ENCODE results near the gene JMY.

JMY gene

DNA sequence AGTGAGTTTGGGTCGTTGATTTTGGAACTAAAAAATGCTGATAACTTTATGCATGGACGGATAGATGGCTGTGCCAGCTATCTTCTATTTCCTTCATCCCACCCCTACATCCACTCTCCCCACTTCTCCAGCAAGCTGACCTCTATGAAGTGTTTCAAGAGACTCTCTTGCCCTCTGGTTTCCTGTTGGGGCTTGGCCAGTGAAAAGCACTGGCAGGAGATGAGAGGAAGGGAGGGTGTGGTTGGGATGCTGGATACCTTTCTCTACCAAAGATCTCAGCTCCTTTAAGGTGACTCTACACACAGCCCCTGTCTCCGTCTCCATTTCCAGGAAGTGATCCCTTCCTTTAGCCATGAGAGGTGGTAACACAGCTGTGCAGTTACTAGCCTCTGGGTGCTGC is 30.0 kb upstream of the JMY start:
- no peaks in the 10 kb centered on the region for H3K4me1 ChIP-seq (ENCODE audit: low read length)
- no peak overlapping the region for H3K4me2 ChIP-seq (ENCODE audit: low read depth, low read length)
- no peak for DNase-seq
- H4K20me1 ChIP-seq (ENCODE audit: insufficient read depth, low read length): no peaks in the 10 kb centered on the region
- H3K4me3 ChIP-seq (ENCODE audit: low read length): no peak overlapping the region
- no peaks in the 10 kb centered on the region for H3K27me3 ChIP-seq (replicated peaks; ENCODE audit: insufficient read depth, low read length)
- no peaks in the 10 kb centered on the region for H3K9me3 ChIP-seq (replicated peaks; ENCODE audit: insufficient read depth, low read length)
- no peaks in the 10 kb centered on the region for H3K79me2 ChIP-seq (ENCODE audit: low read length)
- H3K9ac ChIP-seq (ENCODE audit: low read length): no peak overlapping the region
- H3K9me2 ChIP-seq (replicated peaks; ENCODE audit: insufficient read depth, low read length): no peaks in the 10 kb centered on the region
- no peak overlapping the region for H3K27ac ChIP-seq (ENCODE audit: low read length)
- TF ChIP-seq EZH2 (optimal IDR thresholded peaks at IDR 0.05; ENCODE audit: low read depth, low read length) (no peak), EZH2phosphoT487 (IDR thresholded peaks at IDR 0.05; ENCODE audit: low read length) (no peak)
- TF ChIP-seq, protein P1, sequence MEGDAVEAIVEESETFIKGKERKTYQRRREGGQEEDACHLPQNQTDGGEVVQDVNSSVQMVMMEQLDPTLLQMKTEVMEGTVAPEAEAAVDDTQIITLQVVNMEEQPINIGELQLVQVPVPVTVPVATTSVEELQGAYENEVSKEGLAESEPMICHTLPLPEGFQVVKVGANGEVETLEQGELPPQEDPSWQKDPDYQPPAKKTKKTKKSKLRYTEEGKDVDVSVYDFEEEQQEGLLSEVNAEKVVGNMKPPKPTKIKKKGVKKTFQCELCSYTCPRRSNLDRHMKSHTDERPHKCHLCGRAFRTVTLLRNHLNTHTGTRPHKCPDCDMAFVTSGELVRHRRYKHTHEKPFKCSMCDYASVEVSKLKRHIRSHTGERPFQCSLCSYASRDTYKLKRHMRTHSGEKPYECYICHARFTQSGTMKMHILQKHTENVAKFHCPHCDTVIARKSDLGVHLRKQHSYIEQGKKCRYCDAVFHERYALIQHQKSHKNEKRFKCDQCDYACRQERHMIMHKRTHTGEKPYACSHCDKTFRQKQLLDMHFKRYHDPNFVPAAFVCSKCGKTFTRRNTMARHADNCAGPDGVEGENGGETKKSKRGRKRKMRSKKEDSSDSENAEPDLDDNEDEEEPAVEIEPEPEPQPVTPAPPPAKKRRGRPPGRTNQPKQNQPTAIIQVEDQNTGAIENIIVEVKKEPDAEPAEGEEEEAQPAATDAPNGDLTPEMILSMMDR (IDR thresholded peaks at IDR 0.05; ENCODE audit: low read length): no peak
- no peak overlapping the region for H2AFZ ChIP-seq (ENCODE audit: low read length)
- H3F3A ChIP-seq (ENCODE audit: insufficient read depth, low read length): no peaks in the 10 kb centered on the region
- H3K36me3 ChIP-seq (replicated peaks; ENCODE audit: insufficient read depth, low read length): no peaks in the 10 kb centered on the region

DNA sequence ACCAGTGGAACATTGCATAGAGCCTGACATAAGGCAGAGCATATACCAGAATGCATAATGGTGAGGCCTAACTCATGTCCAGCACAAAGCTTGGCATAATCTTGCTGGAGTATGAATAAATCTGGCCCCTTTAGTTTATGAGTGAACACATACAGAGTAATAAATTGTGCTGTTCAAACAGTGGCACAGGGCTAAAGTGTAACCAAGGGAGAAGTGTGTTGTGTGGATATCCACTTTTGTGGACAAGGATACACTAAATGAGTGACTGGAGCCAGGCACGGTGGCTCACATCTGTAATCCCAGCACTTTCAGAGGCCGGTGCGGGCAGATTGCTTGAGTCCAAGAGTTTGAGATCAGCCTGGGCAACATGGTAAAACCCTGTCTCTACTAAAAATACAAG is 29.4 kb upstream of the JMY start:
- no peak overlapping the region for H2AFZ ChIP-seq (ENCODE audit: low read length)
- DNase-seq: no peak
- no peak overlapping the region for H3K4me2 ChIP-seq (ENCODE audit: low read depth, low read length)
- H3K9me2 ChIP-seq (replicated peaks; ENCODE audit: insufficient read depth, low read length): no peaks in the 10 kb centered on the region
- no peaks in the 10 kb centered on the region for H4K20me1 ChIP-seq (ENCODE audit: insufficient read depth, low read length)
- no peaks in the 10 kb centered on the region for H3K9me3 ChIP-seq (replicated peaks; ENCODE audit: insufficient read depth, low read length)
- no peak for TF ChIP-seq EZH2 (optimal IDR thresholded peaks at IDR 0.05; ENCODE audit: low read depth, low read length)
- no peak for TF ChIP-seq EZH2phosphoT487 (IDR thresholded peaks at IDR 0.05; ENCODE audit: low read length)
- TF ChIP-seq, protein P1 (IDR thresholded peaks at IDR 0.05; ENCODE audit: low read length): no peak
- H3K9ac ChIP-seq (ENCODE audit: low read length): no peak overlapping the region
- H3F3A ChIP-seq (ENCODE audit: insufficient read depth, low read length): no peaks in the 10 kb centered on the region
- H3K27ac ChIP-seq (ENCODE audit: low read length): no peak overlapping the region
- H3K79me2 ChIP-seq (ENCODE audit: low read length): no peaks in the 10 kb centered on the region
- H3K4me1 ChIP-seq (ENCODE audit: low read length): no peaks in the 10 kb centered on the region
- H3K4me3 ChIP-seq (ENCODE audit: low read length): no peak overlapping the region
- H3K36me3 ChIP-seq (replicated peaks; ENCODE audit: insufficient read depth, low read length): no peaks in the 10 kb centered on the region
- H3K27me3 ChIP-seq (replicated peaks; ENCODE audit: insufficient read depth, low read length): no peaks in the 10 kb centered on the region

DNA sequence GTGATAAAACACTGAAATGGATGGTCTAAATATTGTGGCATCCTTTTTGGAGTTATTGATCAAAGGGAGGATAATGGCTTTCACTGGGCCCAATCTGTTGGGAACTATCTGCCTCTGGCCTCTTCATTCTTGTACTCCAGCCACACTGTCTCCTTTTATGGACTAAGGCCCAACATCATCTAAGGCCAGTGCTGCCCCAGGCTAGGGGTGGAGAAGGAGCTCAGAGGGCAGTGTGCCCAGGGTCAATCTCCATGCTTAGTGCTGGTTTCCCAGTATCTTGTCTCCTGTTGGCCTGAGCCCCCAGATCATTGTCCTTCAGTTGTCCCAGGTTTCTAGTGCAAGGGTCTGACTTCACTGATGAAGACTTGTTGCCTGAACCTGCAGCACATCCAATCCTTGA is 26.4 kb upstream of the JMY start:
- no peak overlapping the region for H3K4me2 ChIP-seq (ENCODE audit: low read depth, low read length)
- no peaks in the 10 kb centered on the region for H4K20me1 ChIP-seq (ENCODE audit: insufficient read depth, low read length)

More for the DNA sequence above, 26.4 kb upstream of the JMY start:
- no peaks in the 10 kb centered on the region for H3K27me3 ChIP-seq (replicated peaks; ENCODE audit: insufficient read depth, low read length)
- H3F3A ChIP-seq (ENCODE audit: insufficient read depth, low read length): no peaks in the 10 kb centered on the region
- no peaks in the 10 kb centered on the region for H3K36me3 ChIP-seq (replicated peaks; ENCODE audit: insufficient read depth, low read length)
- no peak overlapping the region for H2AFZ ChIP-seq (ENCODE audit: low read length)
- TF ChIP-seq, protein P1 (IDR thresholded peaks at IDR 0.05; ENCODE audit: low read length): no peak
- TF ChIP-seq EZH2 (optimal IDR thresholded peaks at IDR 0.05; ENCODE audit: low read depth, low read length): no peak
- no peak for TF ChIP-seq EZH2phosphoT487 (IDR thresholded peaks at IDR 0.05; ENCODE audit: low read length)
- H3K4me1 ChIP-seq (ENCODE audit: low read length): no peaks in the 10 kb centered on the region
- H3K4me3 ChIP-seq (ENCODE audit: low read length): no peak overlapping the region
- H3K9ac ChIP-seq (ENCODE audit: low read length): no peak overlapping the region
- no peak overlapping the region for H3K27ac ChIP-seq (ENCODE audit: low read length)
- no peaks in the 10 kb centered on the region for H3K79me2 ChIP-seq (ENCODE audit: low read length)
- H3K9me2 ChIP-seq (replicated peaks; ENCODE audit: insufficient read depth, low read length): no peaks in the 10 kb centered on the region
- no peak for DNase-seq
- H3K9me3 ChIP-seq (replicated peaks; ENCODE audit: insufficient read depth, low read length): no peaks in the 10 kb centered on the region

Data from MM.1S (cell line).